Naive B cell (primary cell): ENCODE results near the gene TSC2. TPM values are rescaled to one million over a fixed set of nuclear protein-coding genes. Genes with fewer than 3 reads are reported as not detected.

Source experiments
- ATAC-seq, 2 donors: fragments of 150-1000 bp; cut with Tn5 transposase; 2 replicates each; pipeline ENCODE4 v1.10.0; 2021; ENCODE audit warnings: low read depth in 2 of 2, mild to moderate bottlenecking in 2 of 2, moderate library complexity in 2 of 2
- DNase-seq: peaks from one replicate; pipeline ENCODE4 v3.0.0; 2022
- H3K27ac Mint-ChIP-seq, 6 donors: one replicate each; pipeline ENCODE4 v1.8.0; 2020 to 2022; ENCODE audit warnings: mild to moderate bottlenecking in 6 of 6, mixed read lengths in 6 of 6, moderate library complexity in 5 of 6, inconsistent platforms in 2 of 6
- H3K27me3 Mint-ChIP-seq, 3 donors: one replicate each; pipeline ENCODE4 v1.8.0; 2021 to 2022; ENCODE audit warnings: mixed read lengths in 3 of 3, mild to moderate bottlenecking in 1 of 3
- H3K36me3 Mint-ChIP-seq, 2 donors: one replicate each; pipeline ENCODE4 v1.8.0; 2020 to 2022; ENCODE audit warnings: mixed read lengths in 2 of 2, inconsistent platforms in 1 of 2, mild to moderate bottlenecking in 1 of 2
- H3K4me1 Mint-ChIP-seq, 3 donors: one replicate each; pipeline ENCODE4 v1.8.0; 2020 to 2022; ENCODE audit warnings: mixed read lengths in 3 of 3, inconsistent platforms in 1 of 3, mild to moderate bottlenecking in 1 of 3, moderate library complexity in 1 of 3
- H3K4me3 Mint-ChIP-seq, 8 donors: one replicate each; pipeline ENCODE4 v1.8.0; 2020 to 2022; ENCODE audit warnings: mild to moderate bottlenecking in 8 of 8, mixed read lengths in 8 of 8, moderate library complexity in 8 of 8, inconsistent platforms in 2 of 8
- H3K9me3 Mint-ChIP-seq, 7 donors: one replicate each; pipeline ENCODE4 v1.8.0; 2020 to 2022; ENCODE audit warnings: mixed read lengths in 7 of 7, mild to moderate bottlenecking in 5 of 7, inconsistent platforms in 2 of 7, moderate library complexity in 1 of 7
- polyA plus RNA-seq, 6 donors: library from polyadenylated mRNA; unstranded; fragments of 300-500 nt; fragmentation: Illumina TruSeq; gene quantifications; one replicate each; pipeline ENCODE4 v1.2.3, GENCODE V29; 2021; ENCODE audit warnings: low read depth in 6 of 6

The TSC2 gene
- polyA plus RNA-seq = 10 to 100 TPM; 16.6 to 45.0 (median 24.9) TPM

DNA sequence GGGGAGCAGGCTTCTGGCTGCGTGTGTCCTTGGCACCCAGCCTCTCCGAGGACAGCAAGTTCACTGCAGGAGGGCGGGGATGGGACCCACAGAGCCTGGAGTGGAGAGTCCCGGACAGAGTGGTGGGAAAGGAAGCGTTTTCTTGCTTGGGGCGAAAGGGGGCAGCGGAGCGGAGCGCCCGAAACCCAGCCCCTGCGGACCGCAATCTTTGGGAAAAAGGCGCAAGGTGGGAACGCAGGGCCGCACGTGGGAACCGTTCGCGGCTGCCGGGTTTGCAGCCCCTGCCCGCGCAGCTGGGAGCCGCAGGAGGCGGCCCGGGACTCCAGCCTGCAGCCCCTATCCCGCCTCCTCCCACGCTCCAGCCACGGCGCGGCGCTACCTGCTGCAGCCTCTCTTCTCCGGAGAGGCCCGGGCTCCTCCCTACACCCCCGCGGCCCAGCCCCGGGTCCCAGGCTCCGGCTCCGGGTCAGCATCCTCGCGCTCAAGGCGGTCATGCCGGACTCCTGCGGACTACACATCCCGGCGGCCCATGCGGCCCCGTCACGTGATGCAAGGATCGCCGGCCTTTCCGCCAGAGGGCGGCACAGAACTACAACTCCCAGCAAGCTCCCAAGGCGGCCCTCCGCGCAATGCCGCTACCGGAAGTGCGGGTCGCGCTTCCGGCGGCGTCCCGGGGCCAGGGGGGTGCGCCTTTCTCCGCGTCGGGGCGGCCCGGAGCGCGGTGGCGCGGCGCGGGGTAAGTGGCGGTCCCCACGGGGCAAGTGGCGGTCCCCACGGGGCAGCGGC lies at the start of gene TSC2, which contains the start of gene NTHL1:
TSS of gene TSC2 (plus strand) at position 656 of the 786 bp plus-strand sequence. CDS start 631 bp downstream, outside the sequence.
TSS of gene NTHL1 (minus strand) at position 505 of the 786 bp plus-strand sequence. CDS start at position 494, 11 bp downstream.
- ATAC-seq (peak; percentile 94 to 95), DNase-seq (peak; percentile 93)
- H3K9me3 Mint-ChIP-seq = no peaks in the 10 kb centered on the region
- H3K36me3 Mint-ChIP-seq = no peaks in the 10 kb centered on the region
- H3K4me1 Mint-ChIP-seq = peaks cover 23 to 25% (median 24%) of the 10 kb centered on the region in 3 donors
- H3K4me3 Mint-ChIP-seq = peak within 1 kb of the TSS; percentile 86 to 97 (median 94)
- H3K27me3 Mint-ChIP-seq = no peaks in the 10 kb centered on the region
- peak within 1 kb of the TSS; percentile 43 to 93 (median 88) for H3K27ac Mint-ChIP-seq

- ATAC-seq (no peak), DNase-seq (no peak)
- Mint-ChIP-seq H3K4me1 (peaks cover 5 to 7% (median 7%) of the 10 kb centered on the region in 3 donors), H3K27ac (peak overlapping the region in 1 of 6 donors; percentile 2), H3K9me3 (no peaks in the 10 kb centered on the region), H3K36me3 (no peaks in the 10 kb centered on the region), H3K4me3 (no peak overlapping the region), H3K27me3 (no peaks in the 10 kb centered on the region)
These were observed 49.4 kb upstream of the TSC2 start for GRCh38 chr16:1998360-1998835.

- Mint-ChIP-seq H3K9me3 (no peaks in the 10 kb centered on the region), H3K27me3 (no peaks in the 10 kb centered on the region), H3K27ac (peak overlapping the region in 1 of 6 donors; percentile 67), H3K36me3 (no peaks in the 10 kb centered on the region), H3K4me3 (peak overlapping the region in 2 of 8 donors; percentile 10 to 22), H3K4me1 (peaks cover 0 to 3% (median 1%) of the 10 kb centered on the region in 3 donors)
- ATAC-seq = no peak
- no peak for DNase-seq
These were observed 48.7 kb upstream of the TSC2 start for GRCh38 chr16:1998852-1999801.

DNA sequence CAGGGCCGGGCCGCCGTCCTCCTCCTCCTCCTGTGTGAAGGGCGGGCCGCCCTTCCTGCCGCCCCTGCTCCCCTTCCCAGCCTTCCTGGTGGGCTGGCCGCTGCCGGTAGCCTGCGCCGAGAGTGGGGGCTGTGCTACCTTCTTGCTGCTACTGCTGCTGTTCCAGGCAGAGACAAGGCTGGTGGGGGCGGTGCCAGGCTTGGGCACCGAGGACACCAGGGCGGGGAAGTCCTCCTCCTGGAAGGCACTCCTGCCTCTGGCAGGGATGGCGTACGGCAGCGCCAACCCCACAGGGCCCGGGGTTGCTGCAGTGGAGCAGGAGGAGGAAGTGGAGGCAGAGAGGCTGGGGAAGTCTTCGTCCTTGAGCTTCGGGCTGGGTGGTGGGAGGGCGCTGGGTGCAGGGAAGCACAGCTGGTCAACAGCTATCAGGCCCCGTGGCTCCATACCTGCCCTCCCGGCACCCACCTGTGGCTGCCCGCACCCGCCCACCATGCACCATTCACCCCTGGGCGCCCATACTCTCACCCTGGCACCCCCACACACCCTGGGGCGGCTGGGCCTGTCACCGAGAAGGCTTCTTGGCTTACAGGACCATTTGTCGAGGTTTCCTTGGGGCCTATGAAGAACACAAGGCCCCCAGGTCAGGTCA lies 47.8 kb upstream of the TSC2 start:
- ATAC-seq = no peak
- no peak for DNase-seq
- Mint-ChIP-seq H3K27ac (no peak overlapping the region), H3K27me3 (no peaks in the 10 kb centered on the region), H3K36me3 (no peaks in the 10 kb centered on the region), H3K4me1 (peaks cover 0 to 11% (median 0%) of the 10 kb centered on the region in 3 donors), H3K4me3 (no peak overlapping the region), H3K9me3 (no peaks in the 10 kb centered on the region)

- no peak overlapping the region for H3K4me3 Mint-ChIP-seq
- DNase-seq (no peak), ATAC-seq (no peak)
- H3K9me3 Mint-ChIP-seq = no peaks in the 10 kb centered on the region
- no peaks in the 10 kb centered on the region for H3K27me3 Mint-ChIP-seq
- H3K36me3 Mint-ChIP-seq = no peaks in the 10 kb centered on the region
- peaks cover 6 to 22% (median 6%) of the 10 kb centered on the region in 3 donors for H3K4me1 Mint-ChIP-seq
- no peak overlapping the region for H3K27ac Mint-ChIP-seq
These were observed 46.8 kb upstream of the TSC2 start for GRCh38 chr16:2001035-2001434.

- Mint-ChIP-seq H3K36me3 (no peaks in the 10 kb centered on the region), H3K27me3 (no peaks in the 10 kb centered on the region), H3K27ac (no peak overlapping the region), H3K4me3 (no peak overlapping the region), H3K9me3 (no peaks in the 10 kb centered on the region), H3K4me1 (peaks cover 11 to 28% (median 13%) of the 10 kb centered on the region in 3 donors)
- ATAC-seq = no peak
- DNase-seq = no peak
These were observed 46.1 kb upstream of the TSC2 start for GRCh38 chr16:2001456-2002355.

DNA sequence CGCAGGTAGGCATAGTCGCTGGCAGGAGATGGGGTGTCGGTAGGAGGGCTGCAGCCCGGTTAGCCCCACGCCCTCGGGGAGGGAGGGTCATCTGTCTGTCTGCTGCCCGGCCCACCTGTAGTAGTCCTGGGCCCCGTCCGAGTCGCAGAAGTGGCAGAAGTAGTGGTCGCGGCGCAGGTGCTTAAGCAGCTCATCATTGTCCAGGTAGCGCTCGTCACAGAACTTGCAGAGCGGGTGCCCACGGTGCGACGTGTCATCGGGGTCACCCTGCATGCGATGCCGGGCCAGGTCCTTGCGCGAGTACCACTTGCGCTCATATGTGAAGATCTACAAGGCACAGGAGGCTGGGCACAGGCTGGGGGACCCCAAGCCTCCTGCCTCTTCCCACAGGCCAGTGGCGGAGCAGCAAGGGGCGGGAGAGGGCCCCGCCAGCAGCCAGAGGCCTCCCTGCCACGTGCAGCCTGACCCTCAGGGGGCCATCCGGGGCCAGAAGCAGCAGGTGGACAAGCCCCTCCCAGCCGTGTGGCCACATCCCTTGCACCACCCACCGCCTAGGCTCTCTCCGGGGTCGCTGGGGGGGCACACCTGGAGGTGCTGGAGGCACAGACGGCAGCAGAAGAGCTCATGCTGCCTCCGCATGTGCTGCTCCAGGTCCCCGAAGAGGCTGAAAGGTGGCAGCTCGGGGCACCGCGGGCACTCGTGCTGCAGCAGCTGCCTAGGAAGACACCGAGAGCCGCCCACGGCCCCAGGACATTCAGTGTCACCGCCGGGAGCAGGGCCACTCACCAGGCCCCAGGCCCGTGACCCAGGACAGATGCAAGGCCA lies 45.2 kb upstream of the TSC2 start:
- H3K4me1 Mint-ChIP-seq = peaks cover 19 to 37% (median 21%) of the 10 kb centered on the region in 3 donors
- DNase-seq = no peak
- no peaks in the 10 kb centered on the region for H3K9me3 Mint-ChIP-seq
- no peak overlapping the region for H3K4me3 Mint-ChIP-seq
- no peak overlapping the region for H3K27ac Mint-ChIP-seq
- no peak for ATAC-seq
- H3K36me3 Mint-ChIP-seq = no peaks in the 10 kb centered on the region
- no peaks in the 10 kb centered on the region for H3K27me3 Mint-ChIP-seq

GRCh38 chr16:2003231-2003826 lies 44.5 kb upstream of the TSC2 start:
- Mint-ChIP-seq H3K4me1 (peaks cover 26 to 45% (median 28%) of the 10 kb centered on the region in 3 donors), H3K36me3 (no peaks in the 10 kb centered on the region), H3K27me3 (no peaks in the 10 kb centered on the region), H3K27ac (no peak overlapping the region), H3K4me3 (no peak overlapping the region), H3K9me3 (no peaks in the 10 kb centered on the region)
- ATAC-seq (no peak), DNase-seq (no peak)

DNA sequence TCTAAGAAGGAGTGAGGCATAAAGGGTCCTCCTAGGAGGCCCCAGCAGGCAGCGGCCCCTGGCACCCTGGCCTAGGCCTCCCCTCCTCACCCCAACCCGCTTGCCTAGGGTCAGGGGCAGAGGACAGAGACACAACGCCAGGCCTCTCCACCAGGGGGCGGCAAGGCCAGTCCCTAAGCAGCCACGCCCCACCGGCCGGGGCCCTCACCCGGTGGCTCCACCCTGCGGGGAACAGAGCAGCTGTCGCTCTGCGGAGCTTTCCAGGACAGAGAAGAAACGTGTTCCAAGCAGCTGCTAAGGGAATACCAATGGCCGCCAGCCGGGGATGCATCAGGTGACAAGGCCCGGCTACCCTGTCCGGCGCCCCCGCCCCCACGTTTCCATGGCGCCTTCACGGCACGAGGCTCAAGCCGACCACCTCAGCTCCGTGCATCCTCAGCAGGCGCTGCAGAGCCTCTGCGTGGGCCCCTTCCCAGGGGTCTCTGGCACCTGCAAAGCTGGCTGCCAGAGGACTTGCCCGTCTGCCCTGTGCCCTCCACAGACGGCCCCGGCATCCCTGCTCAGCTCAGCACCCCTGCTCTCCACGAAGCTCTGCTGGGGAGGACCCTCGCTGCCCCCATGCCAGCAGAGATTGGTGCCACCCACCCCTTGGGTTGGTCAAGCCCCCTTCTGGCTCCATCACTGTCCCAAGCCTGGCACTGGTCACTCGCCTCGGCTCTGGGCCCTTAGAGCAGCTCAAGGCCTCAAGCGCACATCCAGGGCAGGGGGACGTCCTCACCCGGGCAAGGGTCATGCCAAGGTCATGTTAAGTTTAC lies 43.8 kb upstream of the TSC2 start:
- ATAC-seq (peak; percentile 95 to 99), DNase-seq (peak; percentile 84)
- H3K36me3 Mint-ChIP-seq = no peaks in the 10 kb centered on the region
- H3K4me3 Mint-ChIP-seq = peak overlapping the region in 1 of 8 donors; percentile 21
- H3K9me3 Mint-ChIP-seq = no peaks in the 10 kb centered on the region
- no peaks in the 10 kb centered on the region for H3K27me3 Mint-ChIP-seq
- peak overlapping the region in 1 of 6 donors; percentile 47 for H3K27ac Mint-ChIP-seq
- H3K4me1 Mint-ChIP-seq = peaks cover 33 to 51% (median 34%) of the 10 kb centered on the region in 3 donors

- Mint-ChIP-seq H3K4me1 (peaks cover 33 to 53% (median 34%) of the 10 kb centered on the region in 3 donors), H3K36me3 (no peaks in the 10 kb centered on the region), H3K27ac (peak overlapping the region in 1 of 6 donors; percentile 38), H3K27me3 (no peaks in the 10 kb centered on the region), H3K9me3 (no peaks in the 10 kb centered on the region), H3K4me3 (peak overlapping the region in 1 of 8 donors; percentile 74)
- no peak for ATAC-seq
- no peak for DNase-seq
These were observed 42.8 kb upstream of the TSC2 start for GRCh38 chr16:2004795-2005517.
